Breast epithelium (tissue), 4 donors: ENCODE measurements around the gene MBTPS1. TPM values are rescaled to one million over a fixed set of nuclear protein-coding genes. Genes with fewer than 3 reads are reported as not detected.

Source experiments
- DNase-seq, 2 donors: peaks; one replicate each; pipeline ENCODE4 v3.0.0-alpha.2; 2019; ENCODE audit warnings: low spot score in 2 of 2
- H3K27ac ChIP-seq, 2 donors: fragments of 200-600 bp; sonication (generic) in 1 of 2; one replicate each; pipeline ENCODE4 v1.5.1; 2016 to 2019; ENCODE audit warnings: mild to moderate bottlenecking in 1 of 2
- H3K27me3 ChIP-seq, 2 donors: fragments of 200-600 bp; sonication (generic) in 1 of 2; one replicate each; pipeline versions ENCODE4 v1.5.1 to v1.6.0; 2017 to 2019; ENCODE audit warnings: control low read depth in 1 of 2, mild to moderate bottlenecking in 1 of 2
- H3K36me3 ChIP-seq: fragments of 200-600 bp; one replicate; pipeline ENCODE4 v1.5.1; 2019
- H3K4me1 ChIP-seq, 2 donors: fragments of 200-600 bp; sonication (generic); one replicate each; pipeline ENCODE4 v1.5.1; 2016 to 2019; ENCODE audit warnings: control low read depth in 1 of 2
- H3K4me3 ChIP-seq, 3 donors: fragments of 200-600 bp; sonication (generic); 1 replicate in 2 of 3; 2 replicates in 1 of 3; pipeline ENCODE4 v1.5.1; 2016 to 2019; ENCODE audit warnings: mild to moderate bottlenecking in 3 of 3, moderate library complexity in 2 of 3
- H3K9me3 ChIP-seq, 2 donors: fragments of 200-600 bp; sonication (generic) in 1 of 2; one replicate each; pipeline ENCODE4 v1.5.1; 2016 to 2019; ENCODE audit warnings: control low read depth in 1 of 2
- POLR2A ChIP-seq: fragments of 450-650 bp; IDR thresholded peaks from one replicate; pipeline ENCODE4 v1.6.1; 2016; ENCODE audit warnings: antibody characterized with exemption, mild to moderate bottlenecking, moderate library complexity
- POLR2AphosphoS5 ChIP-seq, 3 donors: sonication (generic); formaldehyde crosslinking; IDR thresholded peaks; one replicate each; pipeline ENCODE4 v1.6.1; 2017; ENCODE audit warnings: antibody characterized with exemption in 3 of 3
- intact Hi-C: fragments of 100-400 bp; cut with DNase I; formaldehyde crosslinking; loops from one replicate; pipeline ENCODE4 v1.15.1; 2023; ENCODE audit warnings: low total_unique reads
- total RNA-seq, 3 donors: library from RNA; depleted of rRNA; stranded (reverse); fragments of >200 nt; gene quantifications; one replicate each; pipeline ENCODE4 v1.1.0, GENCODE V29; 2016
- TF ChIP-seq, protein P1 (sequence below), 3 donors: fragments of 450-650 bp; IDR thresholded peaks; one replicate each; pipeline ENCODE4 v1.5.1; 2016 to 2017; ENCODE audit warnings: antibody characterized with exemption in 3 of 3, mild to moderate bottlenecking in 3 of 3, moderate library complexity in 3 of 3

MBTPS1 gene
- total RNA-seq = 100 to 1,000 TPM in 2 of 3 donors, 10 to 100 TPM in 1; 95.4 to 142 (median 121) TPM

DNA sequence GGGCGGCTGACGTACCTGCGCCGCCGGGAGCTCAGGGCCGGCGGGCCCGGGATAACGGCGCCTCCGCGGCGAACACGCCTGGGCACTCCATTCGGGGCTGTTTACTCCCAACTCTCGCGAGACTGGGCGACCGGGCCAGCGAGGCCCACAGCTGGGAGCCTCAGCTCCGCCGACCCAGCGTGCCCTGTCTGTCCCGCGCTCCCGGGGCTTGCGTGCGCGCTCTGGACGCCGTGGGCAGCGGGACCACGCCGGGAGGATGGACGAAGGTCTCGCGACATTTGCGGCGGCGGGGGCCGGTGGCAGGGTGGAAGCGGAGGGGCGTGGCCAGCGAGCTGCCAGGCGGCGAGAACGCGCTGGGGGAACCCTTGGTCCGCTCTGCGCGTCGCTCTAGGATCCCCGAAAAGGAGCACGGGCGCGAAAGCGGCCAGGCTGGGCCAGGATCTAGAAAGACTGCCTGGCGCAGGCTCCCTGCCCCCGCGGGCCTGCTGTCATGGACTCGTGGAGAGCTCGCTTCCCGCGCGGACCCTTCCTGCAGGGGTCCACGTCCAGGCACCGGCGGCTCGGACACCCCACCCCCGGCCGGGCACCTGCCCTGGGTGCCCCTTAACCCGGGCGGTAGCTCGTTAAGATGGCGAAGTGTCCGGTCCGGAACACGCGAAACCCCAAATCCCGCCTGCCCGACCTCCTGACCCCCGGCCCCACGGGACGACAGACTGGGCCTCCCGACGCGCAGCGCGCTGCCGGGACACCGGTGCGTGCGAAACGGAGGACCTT lies at the start of gene MBTPS1:
Gene MBTPS1, minus strand, starts transcription at position 223 of the 774 bp plus-strand sequence. CDS start 15,159 bp downstream, outside the sequence.
- Histone ChIP-seq H3K4me3 (peak within 1 kb of the TSS; percentile 82 to 98 (median 92)), H3K27me3 (no peaks in the 10 kb centered on the region), H3K36me3 (no peaks in the 10 kb centered on the region), H3K9me3 (no peaks in the 10 kb centered on the region), H3K4me1 (peaks cover 0 to 5% of the 10 kb centered on the region in 2 donors), H3K27ac (peak within 1 kb of the TSS; percentile 97 to 98)
- TF ChIP-seq POLR2A (peak; percentile 79), POLR2AphosphoS5 (IDR thresholded peaks at IDR 0.05) (peak; percentile 83 to 89 (median 88))
- TF ChIP-seq, protein P1, sequence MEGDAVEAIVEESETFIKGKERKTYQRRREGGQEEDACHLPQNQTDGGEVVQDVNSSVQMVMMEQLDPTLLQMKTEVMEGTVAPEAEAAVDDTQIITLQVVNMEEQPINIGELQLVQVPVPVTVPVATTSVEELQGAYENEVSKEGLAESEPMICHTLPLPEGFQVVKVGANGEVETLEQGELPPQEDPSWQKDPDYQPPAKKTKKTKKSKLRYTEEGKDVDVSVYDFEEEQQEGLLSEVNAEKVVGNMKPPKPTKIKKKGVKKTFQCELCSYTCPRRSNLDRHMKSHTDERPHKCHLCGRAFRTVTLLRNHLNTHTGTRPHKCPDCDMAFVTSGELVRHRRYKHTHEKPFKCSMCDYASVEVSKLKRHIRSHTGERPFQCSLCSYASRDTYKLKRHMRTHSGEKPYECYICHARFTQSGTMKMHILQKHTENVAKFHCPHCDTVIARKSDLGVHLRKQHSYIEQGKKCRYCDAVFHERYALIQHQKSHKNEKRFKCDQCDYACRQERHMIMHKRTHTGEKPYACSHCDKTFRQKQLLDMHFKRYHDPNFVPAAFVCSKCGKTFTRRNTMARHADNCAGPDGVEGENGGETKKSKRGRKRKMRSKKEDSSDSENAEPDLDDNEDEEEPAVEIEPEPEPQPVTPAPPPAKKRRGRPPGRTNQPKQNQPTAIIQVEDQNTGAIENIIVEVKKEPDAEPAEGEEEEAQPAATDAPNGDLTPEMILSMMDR (IDR thresholded peaks at IDR 0.05) = peak in 1 of 3 donors; percentile 36
- peak; percentile 97 to 98 for DNase-seq
- intact Hi-C loops = no loop called here

DNA sequence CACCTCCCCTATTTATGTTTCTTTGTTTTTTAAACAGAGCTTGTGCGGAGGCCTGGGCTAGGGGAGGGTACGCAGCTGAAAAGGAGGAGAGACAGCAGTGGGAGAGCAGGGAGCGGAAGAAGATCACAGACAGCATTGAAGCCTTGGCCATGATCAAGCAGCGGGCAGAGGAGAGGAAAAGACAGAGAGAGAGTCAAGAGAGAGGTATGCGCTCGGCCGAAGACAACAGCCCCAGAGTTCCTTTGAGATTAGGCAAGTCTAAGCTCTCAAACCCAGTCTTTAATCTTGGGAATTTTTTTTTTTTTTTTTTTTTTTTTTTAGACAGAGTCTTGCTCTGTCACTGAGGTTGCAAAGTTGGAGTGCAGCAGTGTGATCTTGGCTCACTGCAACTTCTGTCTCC lies 49.0 kb upstream of the MBTPS1 start:
- H3K9me3 ChIP-seq = no peaks in the 10 kb centered on the region
- no peak overlapping the region for H3K4me3 ChIP-seq
- no peaks in the 10 kb centered on the region for H3K27me3 ChIP-seq
- intact Hi-C loops = no loop called here
- no peak for TF ChIP-seq POLR2AphosphoS5 (IDR thresholded peaks at IDR 0.05)
- no peak for TF ChIP-seq POLR2A
- TF ChIP-seq, protein P1 (IDR thresholded peaks at IDR 0.05) = no peak
- no peak overlapping the region for H3K27ac ChIP-seq
- DNase-seq = no peak
- no peaks in the 10 kb centered on the region for H3K36me3 ChIP-seq
- no peaks in the 10 kb centered on the region for H3K4me1 ChIP-seq

DNA sequence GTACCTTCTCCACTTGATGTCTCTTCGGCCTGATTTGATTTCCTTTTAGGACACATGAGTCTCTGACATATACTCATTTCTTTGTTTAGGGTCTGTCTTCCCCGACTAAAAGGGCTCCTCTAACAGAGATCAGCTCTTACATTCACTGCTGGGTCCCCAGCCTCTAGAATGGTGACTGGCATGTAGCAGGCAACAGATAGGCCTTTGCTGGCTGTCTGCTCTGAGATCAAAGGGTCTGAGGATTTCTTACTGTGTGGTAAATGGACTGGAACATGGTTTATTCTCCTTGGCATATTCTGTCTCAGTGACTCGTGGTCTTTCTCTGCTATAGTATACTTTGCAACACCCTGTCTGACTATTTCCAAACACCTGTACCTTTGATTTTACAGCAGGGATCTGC lies 45.1 kb upstream of the MBTPS1 start:
- Histone ChIP-seq H3K36me3 (no peaks in the 10 kb centered on the region), H3K4me1 (no peaks in the 10 kb centered on the region), H3K27ac (no peak overlapping the region), H3K27me3 (no peaks in the 10 kb centered on the region), H3K9me3 (no peaks in the 10 kb centered on the region), H3K4me3 (no peak overlapping the region)
- intact Hi-C loops = no loop called here
- TF ChIP-seq POLR2AphosphoS5 (IDR thresholded peaks at IDR 0.05) (no peak), POLR2A (no peak)
- TF ChIP-seq, protein P1 (IDR thresholded peaks at IDR 0.05) = no peak
- DNase-seq = no peak

DNA sequence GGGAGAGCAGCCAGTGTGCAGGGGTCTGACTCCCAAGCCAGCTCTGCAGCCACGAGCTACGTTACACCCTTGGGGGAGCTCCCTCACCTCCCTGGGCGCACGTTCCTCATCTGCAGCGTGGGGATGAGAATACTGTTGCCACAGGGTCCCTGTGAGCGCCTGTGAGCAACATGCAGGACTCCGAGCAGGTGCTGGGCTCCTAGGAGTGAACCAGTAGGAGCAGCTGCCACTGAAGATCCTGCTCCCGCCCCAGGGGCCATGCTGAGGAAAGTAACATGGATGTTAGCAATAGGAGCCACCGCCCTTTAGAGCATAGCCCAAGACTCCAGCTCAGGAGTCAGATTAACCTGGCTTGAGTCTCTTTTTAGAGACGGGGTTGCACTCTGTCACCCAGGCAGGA lies 44.3 kb upstream of the MBTPS1 start:
- Histone ChIP-seq H3K27ac (no peak overlapping the region), H3K9me3 (no peaks in the 10 kb centered on the region), H3K4me1 (no peaks in the 10 kb centered on the region), H3K36me3 (no peaks in the 10 kb centered on the region), H3K27me3 (no peaks in the 10 kb centered on the region), H3K4me3 (no peak overlapping the region)
- intact Hi-C loops = no loop called here
- no peak for DNase-seq
- no peak for TF ChIP-seq POLR2AphosphoS5 (IDR thresholded peaks at IDR 0.05)
- no peak for TF ChIP-seq POLR2A
- TF ChIP-seq, protein P1 (IDR thresholded peaks at IDR 0.05) = no peak

DNA sequence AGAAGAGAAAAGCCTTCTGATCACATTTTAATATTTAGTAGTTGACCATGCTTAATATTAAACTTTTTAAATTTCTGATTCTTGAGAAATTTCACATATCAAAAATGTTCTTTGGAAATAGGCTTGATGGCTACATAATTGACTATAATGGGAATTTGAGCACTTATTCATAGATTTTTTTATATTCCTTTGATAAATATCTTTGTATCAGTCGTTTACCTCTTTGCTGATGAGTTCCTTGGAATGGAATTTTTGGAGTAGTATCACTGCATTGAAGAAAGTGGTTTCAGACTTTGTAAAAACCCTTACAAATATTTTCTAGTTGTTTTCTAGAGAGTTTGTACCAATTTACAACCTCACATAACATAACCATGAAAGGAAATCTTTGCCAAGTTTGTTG lies 43.1 kb upstream of the MBTPS1 start:
- no peaks in the 10 kb centered on the region for H3K27me3 ChIP-seq
- no peak for TF ChIP-seq POLR2A
- TF ChIP-seq, protein P1 (IDR thresholded peaks at IDR 0.05) = no peak
- no peak for TF ChIP-seq POLR2AphosphoS5 (IDR thresholded peaks at IDR 0.05)
- no peak overlapping the region for H3K27ac ChIP-seq
- DNase-seq = no peak
- intact Hi-C loops = loop anchor here (2.0 kb wide), 1 partner anchor 55 kb away; no protein-coding TSS in a partner anchor
- H3K36me3 ChIP-seq = no peaks in the 10 kb centered on the region
- no peaks in the 10 kb centered on the region for H3K4me1 ChIP-seq
- H3K4me3 ChIP-seq = no peak overlapping the region
- no peaks in the 10 kb centered on the region for H3K9me3 ChIP-seq
